Measurements from ENCODE around the gene TMEM100. TPM values are rescaled to one million over a fixed set of nuclear protein-coding genes. Genes with fewer than 3 reads are reported as not detected.

Gene TMEM100
- total and polyA plus RNA-seq, 2 experiments from 2014 or later = 0.10 to 0.73 TPM

GRCh38 chr17:55742272-55743102 lies 19.8 kb upstream of the TMEM100 start:
- TF ChIP-seq CREB1 (CRISPR knock-in tag; IDR thresholded peaks at IDR 0.05; ENCODE audit: low read depth) (no peak), CTCF (conservative IDR thresholded peaks at IDR 0.05; ENCODE audit: low read depth in 2 of 2) (no peak), POLR2AphosphoS5 (IDR thresholded peaks at IDR 0.05; ENCODE audit: low read depth) (no peak), EZH2phosphoT487 (IDR thresholded peaks at IDR 0.05; ENCODE audit: unreplicated experiment) (no peak), ETS1 (IDR thresholded peaks at IDR 0.05) (no peak), NANOG (IDR thresholded peaks at IDR 0.05; ENCODE audit: borderline replicate concordance) (no peak), STAT1 (IDR thresholded peaks at IDR 0.05; ENCODE audit: unreplicated experiment) (no peak), REST (IDR thresholded peaks at IDR 0.05; ENCODE audit: unreplicated experiment) (no peak), JUNB (IDR thresholded peaks at IDR 0.05; ENCODE audit: unreplicated experiment) (no peak), ZNF331 (CRISPR knock-in tag; IDR thresholded peaks at IDR 0.05; ENCODE audit: low read depth) (no peak), EZH2 (IDR thresholded peaks at IDR 0.05; ENCODE audit: low read depth, unreplicated experiment) (no peak), ZNF114 (CRISPR knock-in tag; IDR thresholded peaks at IDR 0.05) (no peak), ZNF462 (CRISPR knock-in tag; IDR thresholded peaks at IDR 0.05) (no peak)
- no peak overlapping the region; the same call in 1 of the 2 replicates for H3K27ac Mint-ChIP-seq
- H3K9me2 ChIP-seq (ENCODE audit: insufficient read depth) = no peaks in the 10 kb centered on the region
- no peaks in the 10 kb centered on the region for H3K4me1 Mint-ChIP-seq
- no peaks in the 10 kb centered on the region for H3K4me1 ChIP-seq (ENCODE audit: insufficient read depth)
- H3K27me3 ChIP-seq (ENCODE audit: insufficient read depth) = no peaks in the 10 kb centered on the region
- no peak for ATAC-seq
- DNase-seq (ENCODE audit: low spot score) = no peak
- no peaks in the 10 kb centered on the region for H3F3A ChIP-seq (replicated peaks; ENCODE audit: low read depth)
- no peaks in the 10 kb centered on the region for H3K9me3 Mint-ChIP-seq
- no peaks in the 10 kb centered on the region for H3K36me3 ChIP-seq (ENCODE audit: insufficient read depth)
- no peak overlapping the region for H3K27ac ChIP-seq (ENCODE audit: low read depth)
- no peaks in the 10 kb centered on the region for H3K27me3 Mint-ChIP-seq (ENCODE audit: insufficient read depth, low read depth, poor library complexity)
- no peaks in the 10 kb centered on the region for H3K79me2 ChIP-seq (replicated peaks; ENCODE audit: insufficient read depth)
- H3K36me3 Mint-ChIP-seq (ENCODE audit: low read depth) = no peaks in the 10 kb centered on the region
- H2AFZ ChIP-seq = no peak overlapping the region
- H3K4me2 ChIP-seq = no peak overlapping the region
- H3K4me3 Mint-ChIP-seq = no peak overlapping the region
- H4K20me1 ChIP-seq (replicated peaks; ENCODE audit: insufficient read depth) = no peaks in the 10 kb centered on the region
- H3K4me3 ChIP-seq = no peak overlapping the region
